Body of pancreas (tissue), 4 donors: Measurements from ENCODE around the gene DNHD1. TPM values are rescaled to one million over a fixed set of nuclear protein-coding genes. Genes with fewer than 3 reads are reported as not detected.

Experiments used
- ATAC-seq: fragments of 150-250 bp; one replicate; pipeline ENCODE4 v1.9.1; 2016
- DNase-seq, 4 donors: peaks; one replicate each; pipeline ENCODE4 v3.0.0-alpha.2; 2019
- H3K27ac ChIP-seq, 4 donors: fragments of 200-600 bp; sonication (generic); 1 replicate in 3 of 4; 2 replicates in 1 of 4; pipeline versions ENCODE4 v1.5.1 to v1.6.1; 2016 to 2019; ENCODE audit warnings: mild to moderate bottlenecking in 1 of 4, mixed read lengths in 1 of 4, moderate library complexity in 1 of 4
- H3K27me3 ChIP-seq, 2 donors: fragments of 200-600 bp; sonication (generic); one replicate each; pipeline ENCODE4 v1.6.0; 2016; ENCODE audit warnings: mild to moderate bottlenecking in 1 of 2
- H3K36me3 ChIP-seq, 2 donors: fragments of 200-600 bp; sonication (generic); replicated peaks in 1 of 2; 2 replicates each; pipeline ENCODE4 v1.5.1; 2016; ENCODE audit warnings: low read depth in 2 of 2; ENCODE audit not compliant: insufficient read depth in 1 of 2
- H3K4me1 ChIP-seq: fragments of 200-600 bp; sonication (generic); one replicate; pipeline ENCODE4 v1.6.0; 2016
- H3K4me3 ChIP-seq, 2 donors: fragments of 200-600 bp; sonication (generic); 1 replicate in 1 of 2; 2 replicates in 1 of 2; pipeline ENCODE4 v1.5.1; 2016 to 2019
- H3K9me3 ChIP-seq, 3 donors: fragments of 200-600 bp; sonication (generic); 1 replicate in 2 of 3; 2 replicates in 1 of 3; pipeline ENCODE4 v1.5.1; 2016
- CTCF ChIP-seq, 7 experiments: fragments of 450-650 bp in 4 of 7; fragments of 200-600 bp in 3 of 7; sonication (generic) in 3 of 7; IDR thresholded peaks; one replicate each; pipeline ENCODE4 v1.5.1; 2016 to 2019; ENCODE audit warnings: antibody characterized with exemption in 7 of 7
- POLR2A ChIP-seq, 3 donors: fragments of 450-650 bp; IDR thresholded peaks; one replicate each; pipeline ENCODE4 v1.6.1; 2016; ENCODE audit warnings: antibody characterized with exemption in 3 of 3, mild to moderate bottlenecking in 2 of 3
- WGBS, 2 donors: methylation state at CpG; one replicate each; pipeline ENCODE4 v1.1.5; 2017; 5-methylcytosine and 5-hydroxymethylcytosine counted together
- intact Hi-C: fragments of 100-400 bp; cut with DNase I; formaldehyde crosslinking; loops from one replicate; pipeline ENCODE4 v1.15.1; 2023
- total RNA-seq, 2 donors: library from RNA; depleted of rRNA; stranded (reverse); fragments of >200 nt; gene quantifications; one replicate each; pipeline ENCODE4 v1.1.0, GENCODE V29; 2016

Gene DNHD1
- total RNA-seq, 2 donors from 2014 or later: 14.5 to 19.1 TPM

- TF ChIP-seq CTCF (IDR thresholded peaks at IDR 0.05) (no peak), POLR2A (IDR thresholded peaks at IDR 0.05) (no peak)
- no peak for ATAC-seq
- no peak for DNase-seq
- intact Hi-C loops: no loop called here
- Histone ChIP-seq H3K4me3 (no peak overlapping the region), H3K27ac (no peak overlapping the region), H3K9me3 (no peaks in the 10 kb centered on the region), H3K4me1 (peaks cover 39% of the 10 kb centered on the region), H3K36me3 (peaks cover 0 to 5% of the 10 kb centered on the region in 2 donors), H3K27me3 (no peaks in the 10 kb centered on the region)
- 96 to 99% methylated on average over 3 to 5 of the region's 5 CpGs for WGBS, 2 donors
Observed at GRCh38 chr11:6615046-6615445, 118.0 kb downstream of the DNHD1 start.

- Histone ChIP-seq H3K9me3 (no peaks in the 10 kb centered on the region), H3K27ac (no peak overlapping the region), H3K27me3 (no peaks in the 10 kb centered on the region), H3K4me3 (no peak overlapping the region), H3K4me1 (peaks cover 31% of the 10 kb centered on the region), H3K36me3 (peaks cover 0 to 2% of the 10 kb centered on the region in 2 donors)
- ATAC-seq (no peak), DNase-seq (no peak)
- 87 to 95% methylated on average over 9 of the region's 9 CpGs for WGBS, 2 donors
- TF ChIP-seq CTCF (IDR thresholded peaks at IDR 0.05) (no peak), POLR2A (IDR thresholded peaks at IDR 0.05) (no peak)
- intact Hi-C loops: no loop called here
Observed at GRCh38 chr11:6615882-6616585, 119.0 kb downstream of the DNHD1 start.

GRCh38 chr11:6616596-6617250 is 119.6 kb downstream of the DNHD1 start:
- WGBS, 2 donors: 86 to 92% methylated on average over 14 of the region's 14 CpGs
- ATAC-seq (no peak), DNase-seq (no peak)
- intact Hi-C loops: no loop called here
- Histone ChIP-seq H3K4me3 (no peak overlapping the region), H3K27ac (no peak overlapping the region), H3K27me3 (no peaks in the 10 kb centered on the region), H3K36me3 (peaks cover 0 to 2% of the 10 kb centered on the region in 2 donors), H3K9me3 (no peaks in the 10 kb centered on the region), H3K4me1 (peaks cover 29% of the 10 kb centered on the region)
- TF ChIP-seq POLR2A (IDR thresholded peaks at IDR 0.05) (no peak), CTCF (IDR thresholded peaks at IDR 0.05) (no peak)

- TF ChIP-seq CTCF (IDR thresholded peaks at IDR 0.05): no peak
- no peak for TF ChIP-seq POLR2A (IDR thresholded peaks at IDR 0.05)
- peaks cover 29% of the 10 kb centered on the region for H3K4me1 ChIP-seq
- DNase-seq: no peak
- H3K4me3 ChIP-seq: no peak overlapping the region
- H3K9me3 ChIP-seq: no peaks in the 10 kb centered on the region
- intact Hi-C loops: no loop called here
- peaks cover 0 to 2% of the 10 kb centered on the region in 2 donors for H3K36me3 ChIP-seq
- H3K27me3 ChIP-seq: no peaks in the 10 kb centered on the region
- ATAC-seq: no peak
- no peak overlapping the region for H3K27ac ChIP-seq
- WGBS, 2 donors: 74 to 77% methylated on average over 4 to 5 of the region's 5 CpGs
Observed at GRCh38 chr11:6617315-6617781, 120.3 kb downstream of the DNHD1 start.
